ENCODE measurements around the gene SCAANT1. TPM values are rescaled to one million over a fixed set of nuclear protein-coding genes. Genes with fewer than 3 reads are reported as not detected.

The SCAANT1 gene
- total RNA-seq, 4 donors from 2014 or later = not detected

GRCh38 chr3:63864008-63864964 lies 47.9 kb downstream of the SCAANT1 start:
- H3K4me3 ChIP-seq = peak overlapping the region; percentile 85 to 97 (median 96)
- no peaks in the 10 kb centered on the region for H3K27me3 ChIP-seq
- DNase-seq = peak; percentile 70 to 78 (median 72)
- H3K4me1 ChIP-seq = peaks cover 0 to 8% (median 4%) of the 10 kb centered on the region in 4 donors
- H3K27ac ChIP-seq = peak overlapping the region; percentile 87 to 92 (median 90)
- peak in 1 of 6 experiments; percentile 7 for TF ChIP-seq CTCF (IDR thresholded peaks at IDR 0.05)
- TF ChIP-seq POLR2A (IDR thresholded peaks at IDR 0.05) = no peak
- no peaks in the 10 kb centered on the region for H3K36me3 ChIP-seq
- H3K9me3 ChIP-seq = no peaks in the 10 kb centered on the region

GRCh38 chr3:63863150-63864007 lies 48.8 kb downstream of the SCAANT1 start, which contains the start of the genes ATXN7 and THOC7:
TSS of gene ATXN7 (plus strand) at chr3:63863867. CDS start at chr3:63912599, 48,732 bp downstream.
TSS of gene THOC7 (minus strand) at chr3:63863805. CDS start at chr3:63863790, 15 bp downstream.
- peak within 1 kb of the TSS; percentile 90 to 92 (median 92) for H3K27ac ChIP-seq
- peak; percentile 57 to 86 (median 85) for DNase-seq
- no peak for TF ChIP-seq CTCF (IDR thresholded peaks at IDR 0.05)
- peak in 1 of 2 donors; percentile 15 for TF ChIP-seq POLR2A (IDR thresholded peaks at IDR 0.05)
- H3K4me1 ChIP-seq = peaks cover 0 to 8% (median 4%) of the 10 kb centered on the region in 4 donors
- H3K4me3 ChIP-seq = peak within 1 kb of the TSS; percentile 96 to 98 (median 97)
- H3K27me3 ChIP-seq = no peaks in the 10 kb centered on the region
- no peaks in the 10 kb centered on the region for H3K36me3 ChIP-seq
- no peaks in the 10 kb centered on the region for H3K9me3 ChIP-seq

GRCh38 chr3:63862804-63863149 lies 49.4 kb downstream of the SCAANT1 start:
- peaks cover 0 to 8% (median 4%) of the 10 kb centered on the region in 4 donors for H3K4me1 ChIP-seq
- DNase-seq = no peak
- TF ChIP-seq POLR2A (IDR thresholded peaks at IDR 0.05) = no peak
- TF ChIP-seq CTCF (IDR thresholded peaks at IDR 0.05) = no peak

More at GRCh38 chr3:63862804-63863149, 49.4 kb downstream of the SCAANT1 start:
- H3K4me3 ChIP-seq = peak overlapping the region; percentile 96 to 98 (median 97)
- H3K9me3 ChIP-seq = no peaks in the 10 kb centered on the region
- H3K27me3 ChIP-seq = no peaks in the 10 kb centered on the region
- H3K27ac ChIP-seq = peak overlapping the region; percentile 87 to 92 (median 88)
- no peaks in the 10 kb centered on the region for H3K36me3 ChIP-seq

Small RNA genes lying within 50 kb of the gene (small RNA-seq; reads per million reads assigned to genes)
- gene SCAANT1 = 0 reads per million in 2 donors

Other genes with a start within 250 kb of the SCAANT1 start
- not detected for gene C3orf49, start 93.1 kb downstream of the SCAANT1 start, total RNA-seq
- gene THOC7, start 48.6 kb downstream of the SCAANT1 start, total RNA-seq = 10 to 100 TPM; 19.4 to 64.4 (median 36.5) TPM
- 10 to 100 TPM; 48.5 to 80.3 (median 75.2) TPM for gene ATXN7, start 48.5 kb downstream of the SCAANT1 start, total RNA-seq
- 10 to 100 TPM; 37.3 to 48.7 (median 38.2) TPM for gene PSMD6, start 111.1 kb upstream of the SCAANT1 start, total RNA-seq